Thymus (tissue), 11 donors: ENCODE measurements around the gene IL4I1. TPM values are rescaled to one million over a fixed set of nuclear protein-coding genes. Genes with fewer than 3 reads are reported as not detected.
A peak's percentile ranks its signal among the peaks of the same experiment; 100 is the strongest.

Experiments used
- DNase-seq, 9 donors: peaks; one replicate each; pipeline ENCODE4 v3.0.0-alpha.2; 2013; ENCODE audit warnings: low spot score in 9 of 9, low read depth in 6 of 9, missing footprints in 1 of 9
- H3K27ac ChIP-seq, 2 donors: one replicate each; pipeline ENCODE4 v1.5.1; 2013; ENCODE audit warnings: control low read depth in 1 of 2, low read depth in 1 of 2, low read length in 1 of 2, mild to moderate bottlenecking in 1 of 2, moderate library complexity in 1 of 2
- H3K27me3 ChIP-seq, 2 donors: one replicate each; pipeline ENCODE4 v1.5.1; 2013; ENCODE audit warnings: low read length in 1 of 2; ENCODE audit not compliant: control insufficient read depth in 2 of 2, insufficient read depth in 1 of 2
- H3K36me3 ChIP-seq, 2 donors: one replicate each; pipeline ENCODE4 v1.5.1; 2013; ENCODE audit warnings: low read length in 1 of 2, mild to moderate bottlenecking in 1 of 2, moderate library complexity in 1 of 2; ENCODE audit not compliant: control insufficient read depth in 2 of 2, insufficient read depth in 2 of 2
- H3K4me1 ChIP-seq, 2 donors: one replicate each; pipeline ENCODE4 v1.5.1; 2013; ENCODE audit warnings: low read length in 2 of 2; ENCODE audit not compliant: control insufficient read depth in 2 of 2, insufficient read depth in 2 of 2
- H3K4me3 ChIP-seq, 2 donors: one replicate each; pipeline ENCODE4 v1.5.1; 2013; ENCODE audit warnings: low read length in 2 of 2, control low read depth in 1 of 2, mild to moderate bottlenecking in 1 of 2
- H3K9me3 ChIP-seq, 2 donors: one replicate each; pipeline ENCODE4 v1.5.1; 2013; ENCODE audit warnings: low read length in 1 of 2, mild to moderate bottlenecking in 1 of 2; ENCODE audit not compliant: control insufficient read depth in 2 of 2, insufficient read depth in 1 of 2
- WGBS: extraction: QIAGEN DNeasy Blood & Tissue Kit; methylation state at CpG from one replicate; pipeline ENCODE4 v1.1.7; 2013; 5-methylcytosine and 5-hydroxymethylcytosine counted together
- polyA plus RNA-seq: library from polyadenylated mRNA; stranded (reverse); fragments of 200-250 nt; gene quantifications from one replicate; pipeline ENCODE4 v1.2.3, GENCODE V29; 2013
- total RNA-seq: library from RNA; stranded (reverse); fragments of 120-200 nt; gene quantifications from one replicate; pipeline ENCODE4 v1.2.4, GENCODE V29; 2013
- donor health status: healthy.

The IL4I1 gene
- total and polyA plus RNA-seq, 2 donors: 8.6 to 11.5 TPM

DNA sequence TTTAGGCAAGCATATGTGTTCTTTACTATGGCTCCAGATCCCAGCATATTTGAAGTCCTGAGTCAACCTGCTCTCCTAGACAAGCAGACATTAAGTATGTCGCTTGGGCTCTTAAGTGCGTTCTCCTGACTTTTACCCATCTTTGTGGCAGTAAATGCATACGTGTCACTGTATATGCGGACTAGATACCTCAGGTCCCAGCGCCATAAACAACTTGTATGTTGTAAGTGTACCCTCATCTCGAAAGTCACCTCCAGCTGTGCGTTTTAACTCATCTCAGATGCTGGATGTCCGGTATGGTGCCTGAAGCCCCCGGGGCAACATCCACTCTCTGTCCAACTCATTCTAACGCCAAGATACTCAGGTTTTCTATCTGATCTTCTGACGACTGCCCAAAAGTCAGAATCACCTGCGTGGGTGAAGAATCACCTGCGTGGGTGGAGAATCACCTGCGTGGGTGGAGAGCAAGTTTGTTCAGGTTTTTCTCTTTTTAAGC lies 44.0 kb downstream of the IL4I1 start:
- Histone ChIP-seq H3K4me3 (no peak overlapping the region), H3K9me3 (peaks cover 0 to 6% of the 10 kb centered on the region in 2 donors), H3K4me1 (peaks cover 8 to 30% of the 10 kb centered on the region in 2 donors), H3K27ac (no peak overlapping the region), H3K36me3 (peaks cover 28 to 33% of the 10 kb centered on the region in 2 donors), H3K27me3 (peaks cover 0 to 5% of the 10 kb centered on the region in 2 donors)
- DNase-seq: no peak
- 92% methylated on average over 14 of the region's 14 CpGs for WGBS

- H3K4me1 ChIP-seq: peaks cover 8 to 25% of the 10 kb centered on the region in 2 donors
- DNase-seq: peak in 4 of 9 donors; percentile 11 to 44 (median 33)
- H3K36me3 ChIP-seq: peaks cover 18 to 22% of the 10 kb centered on the region in 2 donors
- H3K27me3 ChIP-seq: peaks cover 0 to 5% of the 10 kb centered on the region in 2 donors
- H3K9me3 ChIP-seq: peaks cover 0 to 6% of the 10 kb centered on the region in 2 donors
- H3K4me3 ChIP-seq: peak overlapping the region; percentile 49 to 89
- 4% methylated on average over 78 of the region's 78 CpGs for WGBS
- H3K27ac ChIP-seq: peak overlapping the region in 1 of 2 donors; percentile 96
These were observed 45.0 kb downstream of the IL4I1 start for GRCh38 chr19:49851456-49852259.

GRCh38 chr19:49850487-49851342 lies 46.0 kb downstream of the IL4I1 start, which contains the start of gene PTOV1:
Gene PTOV1 (plus strand): TSS chr19:49851159.
- under 1% methylated on average over 98 of the region's 98 CpGs for WGBS
- peak within 1 kb of the TSS; percentile 89 to 92 for H3K4me3 ChIP-seq
- peaks cover 8 to 28% of the 10 kb centered on the region in 2 donors for H3K4me1 ChIP-seq
- H3K27me3 ChIP-seq: peaks cover 0 to 5% of the 10 kb centered on the region in 2 donors
- peak within 1 kb of the TSS; percentile 96 to 99 for H3K27ac ChIP-seq
- H3K36me3 ChIP-seq: peaks cover 13 to 14% of the 10 kb centered on the region in 2 donors
- H3K9me3 ChIP-seq: peaks cover 0 to 6% of the 10 kb centered on the region in 2 donors
- peak; percentile 73 to 93 (median 81) for DNase-seq

- peaks cover 0 to 5% of the 10 kb centered on the region in 2 donors for H3K27me3 ChIP-seq
- DNase-seq: no peak
- peaks cover 8 to 28% of the 10 kb centered on the region in 2 donors for H3K4me1 ChIP-seq
- H3K27ac ChIP-seq: no peak overlapping the region
- H3K4me3 ChIP-seq: peak overlapping the region; percentile 89 to 92
- peaks cover 0 to 6% of the 10 kb centered on the region in 2 donors for H3K9me3 ChIP-seq
- H3K36me3 ChIP-seq: peaks cover 7 to 9% of the 10 kb centered on the region in 2 donors
- WGBS: 69% methylated on average over 12 of the region's 12 CpGs
These were observed 46.5 kb downstream of the IL4I1 start for GRCh38 chr19:49850221-49850486.

DNA sequence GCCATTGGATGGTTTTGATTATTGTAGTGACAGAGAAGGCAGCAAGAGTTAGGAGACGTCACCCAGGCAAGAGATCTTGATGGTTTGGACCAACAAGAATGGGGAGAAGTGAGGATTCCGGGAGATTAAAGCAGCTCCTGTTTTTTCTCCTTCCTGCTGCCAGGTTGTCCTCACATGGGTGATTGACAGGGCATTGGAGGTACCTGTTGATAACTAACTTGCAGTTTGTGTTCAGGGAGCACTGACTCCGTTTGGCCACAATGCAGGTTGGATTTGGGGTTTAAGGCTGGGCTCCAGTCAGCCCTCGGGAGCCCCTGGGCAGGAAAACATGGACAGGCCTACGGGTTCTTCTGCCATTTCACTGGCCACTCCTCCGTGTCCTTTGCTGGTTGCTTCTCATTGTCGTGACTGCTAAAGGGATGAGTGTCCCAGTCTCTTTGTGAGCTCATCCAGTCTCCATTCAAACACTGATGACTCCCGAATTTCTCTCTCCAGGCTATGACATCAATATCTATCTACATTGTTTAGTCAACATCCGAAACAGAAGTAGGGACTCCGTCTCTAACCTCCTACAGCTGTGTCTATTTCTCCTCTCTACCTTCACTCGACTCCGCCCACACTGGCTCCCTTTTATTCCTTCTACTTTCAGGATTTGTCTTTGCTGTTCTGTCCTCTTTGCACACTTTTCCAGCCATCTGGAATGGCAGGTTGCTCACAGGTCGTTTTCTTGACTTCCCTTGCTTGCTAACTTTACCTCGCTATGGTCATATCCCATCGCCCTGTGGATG lies 47.1 kb downstream of the IL4I1 start:
- no peak overlapping the region for H3K27ac ChIP-seq

GRCh38 chr19:49848938-49849337 lies 47.7 kb downstream of the IL4I1 start:
- H3K27ac ChIP-seq: no peak overlapping the region
- DNase-seq: no peak
- 94% methylated on average over 3 of the region's 3 CpGs for WGBS
- peaks cover 0 to 6% of the 10 kb centered on the region in 2 donors for H3K9me3 ChIP-seq
- H3K27me3 ChIP-seq: peaks cover 0 to 5% of the 10 kb centered on the region in 2 donors
- no peak overlapping the region for H3K4me3 ChIP-seq
- H3K36me3 ChIP-seq: no peaks in the 10 kb centered on the region
- H3K4me1 ChIP-seq: peaks cover 8 to 27% of the 10 kb centered on the region in 2 donors

More for the DNA sequence above, 47.1 kb downstream of the IL4I1 start:
- Histone ChIP-seq H3K27me3 (peaks cover 0 to 5% of the 10 kb centered on the region in 2 donors), H3K9me3 (peaks cover 0 to 6% of the 10 kb centered on the region in 2 donors), H3K36me3 (peaks cover 3 to 6% of the 10 kb centered on the region in 2 donors), H3K4me1 (peaks cover 8 to 28% of the 10 kb centered on the region in 2 donors), H3K4me3 (no peak overlapping the region)
- DNase-seq: no peak
- 95% methylated on average over 15 of the region's 15 CpGs for WGBS

DNA sequence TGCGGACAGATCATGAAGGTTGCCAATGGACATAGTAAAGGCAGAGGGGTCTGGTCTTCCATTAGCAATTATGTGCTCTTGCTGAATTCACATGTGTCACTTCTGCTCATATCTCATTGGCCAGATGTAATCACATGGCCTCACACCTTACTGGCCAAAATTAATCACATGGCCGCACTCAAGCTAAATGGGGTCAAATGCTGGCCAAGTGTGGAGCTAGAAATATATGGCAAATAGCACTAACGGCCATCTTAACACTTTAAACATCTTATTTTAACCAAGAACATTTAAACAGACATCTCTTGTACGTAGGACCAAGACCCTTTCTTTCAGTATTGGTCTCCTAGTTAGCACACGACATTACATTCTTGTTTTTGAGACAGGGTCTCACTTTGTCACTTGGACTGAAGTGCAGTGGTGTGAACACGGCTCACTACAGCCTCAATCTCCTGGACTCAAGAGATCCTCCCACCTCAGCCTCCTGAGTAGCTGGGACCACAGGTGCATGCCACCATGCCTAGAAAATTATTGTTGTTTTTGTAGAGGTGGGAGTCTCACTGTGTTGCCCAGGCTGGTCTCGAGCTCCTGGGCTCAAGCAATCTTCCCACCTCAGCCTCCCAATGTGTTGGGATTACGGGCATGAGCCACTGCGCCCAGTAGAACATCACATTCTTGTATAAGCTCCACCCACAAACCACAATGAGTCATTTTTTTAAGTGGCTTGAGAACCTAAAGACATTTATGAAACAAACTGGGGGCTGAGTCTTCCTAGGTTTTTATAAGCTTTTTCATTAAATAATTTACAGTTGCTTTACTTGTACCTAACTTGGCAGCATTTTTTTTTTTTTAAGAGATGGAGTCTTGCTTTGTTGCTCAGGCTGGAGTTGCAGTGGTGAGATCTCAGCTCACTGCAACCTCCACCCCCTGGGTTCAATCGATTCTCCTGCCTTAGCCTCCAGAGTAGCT lies 48.7 kb downstream of the IL4I1 start:
- H3K9me3 ChIP-seq: peaks cover 0 to 6% of the 10 kb centered on the region in 2 donors
- peaks cover 8 to 19% of the 10 kb centered on the region in 2 donors for H3K4me1 ChIP-seq
- peak in 1 of 9 donors; percentile 24 for DNase-seq
- no peak overlapping the region for H3K4me3 ChIP-seq
- H3K36me3 ChIP-seq: no peaks in the 10 kb centered on the region
- H3K27me3 ChIP-seq: peaks cover 0 to 5% of the 10 kb centered on the region in 2 donors
- 78% methylated on average over 10 of the region's 10 CpGs for WGBS
- H3K27ac ChIP-seq: no peak overlapping the region
